T-helper 17 cell (primary cell): Measurements from ENCODE around the gene KRT2. TPM values are rescaled to one million over a fixed set of nuclear protein-coding genes. Genes with fewer than 3 reads are reported as not detected.
A peak's percentile ranks its signal among the peaks of the same experiment; 100 is the strongest.

Experiments
- ATAC-seq: fragments of 150-1000 bp; cut with Tn5 transposase; 2 replicates; pipeline ENCODE4 v1.10.0; 2021; ENCODE audit warnings: mild to moderate bottlenecking, moderate library complexity
- DNase-seq, 3 donors: peaks; one replicate each; pipeline versions ENCODE4 v3.0.0 to v3.0.0-alpha.2; 2020 to 2021
- H3K9me3 ChIP-seq: one replicate; pipeline ENCODE4 v1.7.0; 2013; ENCODE audit warnings: low read length, mild to moderate bottlenecking; ENCODE audit not compliant: control insufficient read depth, poor library complexity, severe bottlenecking
- H3K27ac Mint-ChIP-seq: one replicate; pipeline ENCODE4 v1.8.0; 2022; ENCODE audit warnings: mild to moderate bottlenecking, moderate library complexity, mixed read lengths
- H3K27me3 Mint-ChIP-seq: one replicate; pipeline ENCODE4 v1.8.0; 2022; ENCODE audit warnings: mixed read lengths
- H3K36me3 Mint-ChIP-seq: one replicate; pipeline ENCODE4 v1.8.0; 2022; ENCODE audit warnings: low read depth, mixed read lengths
- H3K4me1 Mint-ChIP-seq: one replicate; pipeline ENCODE4 v1.8.0; 2022; ENCODE audit warnings: mild to moderate bottlenecking, mixed read lengths
- H3K4me3 Mint-ChIP-seq: one replicate; pipeline ENCODE4 v1.8.0; 2022; ENCODE audit warnings: mild to moderate bottlenecking, moderate library complexity, mixed read lengths
- total RNA-seq, 4 donors: library from RNA in 2 of 4; stranded (reverse) in 2 of 4; gene quantifications; one replicate each; pipeline ENCODE4 v1.2.3 and lab custom pipeline; 2022 to 2026

The KRT2 gene
- total RNA-seq, 2 donors from 2014 or later = not detected

DNA sequence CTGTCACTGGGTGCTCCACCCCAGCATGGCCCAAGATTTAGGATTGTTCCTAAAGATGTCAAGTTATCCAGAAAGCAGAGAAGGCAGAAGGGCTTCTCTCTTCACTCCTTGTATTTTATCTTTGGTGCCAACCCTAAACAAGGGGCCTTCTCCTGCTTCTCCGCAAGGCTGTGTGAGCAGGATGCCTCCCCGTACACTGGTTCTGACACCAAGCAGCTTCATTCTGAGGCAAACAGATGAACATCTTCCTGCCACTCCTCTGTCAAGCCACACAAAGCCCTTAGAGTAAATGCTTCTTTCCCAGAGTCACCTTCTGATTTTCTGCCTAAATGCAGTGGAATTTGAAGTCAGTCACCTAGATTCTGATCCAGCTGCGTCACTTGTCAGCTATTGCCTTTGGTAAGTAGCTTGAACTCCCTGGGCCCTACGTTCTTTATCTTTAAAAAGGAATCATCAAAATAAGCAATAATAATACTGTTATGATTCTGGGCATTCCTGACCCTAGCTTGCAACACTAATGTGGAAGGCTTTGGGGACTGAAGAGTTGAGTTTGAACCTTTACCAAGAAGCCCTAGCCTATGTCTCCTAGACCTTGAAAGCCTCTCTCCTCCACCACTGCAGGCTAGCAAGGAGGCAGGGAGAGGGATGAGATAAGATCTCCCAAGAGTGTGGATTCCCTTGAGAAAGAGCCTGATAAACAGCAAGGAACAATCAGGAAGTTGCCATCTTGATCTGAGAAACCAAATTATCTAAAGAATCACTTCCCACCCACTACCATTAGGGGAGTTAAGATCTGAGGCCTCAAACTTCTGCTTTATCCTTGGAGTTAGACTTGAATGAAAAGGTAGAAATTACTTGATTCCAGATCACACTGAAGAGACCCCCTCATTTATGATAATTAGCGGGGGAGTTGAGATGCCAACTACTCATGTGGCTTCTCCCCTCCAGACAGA, 39.3 kb downstream of the KRT2 start:
- H3K4me1 Mint-ChIP-seq = peaks cover 36% of the 10 kb centered on the region
- H3K27me3 Mint-ChIP-seq = peaks cover 37% of the 10 kb centered on the region
- ATAC-seq = no peak
- no peak for DNase-seq
- H3K4me3 Mint-ChIP-seq = peak overlapping the region; percentile 26
- H3K27ac Mint-ChIP-seq = peak overlapping the region; percentile 77
- no peaks in the 10 kb centered on the region for H3K9me3 ChIP-seq
- peaks cover 2% of the 10 kb centered on the region for H3K36me3 Mint-ChIP-seq

DNA sequence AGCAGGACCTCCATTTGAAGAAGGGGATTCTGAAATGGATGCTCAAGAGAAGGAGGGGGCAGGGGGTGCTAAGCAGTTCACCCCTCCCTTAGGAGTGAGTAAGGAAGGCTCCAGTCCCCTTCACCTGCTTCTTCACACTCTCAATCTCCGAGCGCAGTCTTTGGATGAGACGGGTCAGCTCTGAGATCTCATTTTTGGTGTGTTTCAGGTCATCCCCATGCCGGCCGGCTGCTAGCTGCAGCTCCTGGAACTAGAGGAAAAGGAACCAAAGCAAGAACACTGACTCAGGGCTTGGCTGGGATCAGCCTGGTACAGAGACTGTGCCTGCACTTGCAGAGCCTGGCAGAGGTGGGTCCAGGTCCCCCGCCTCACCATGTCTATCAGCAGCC, 40.9 kb downstream of the KRT2 start:
- Mint-ChIP-seq H3K4me3 (no peak overlapping the region), H3K27me3 (peaks cover 32% of the 10 kb centered on the region), H3K4me1 (peaks cover 33% of the 10 kb centered on the region), H3K36me3 (peaks cover 2% of the 10 kb centered on the region), H3K27ac (peak overlapping the region; percentile 77)
- DNase-seq (no peak), ATAC-seq (no peak)
- H3K9me3 ChIP-seq = no peaks in the 10 kb centered on the region

DNA sequence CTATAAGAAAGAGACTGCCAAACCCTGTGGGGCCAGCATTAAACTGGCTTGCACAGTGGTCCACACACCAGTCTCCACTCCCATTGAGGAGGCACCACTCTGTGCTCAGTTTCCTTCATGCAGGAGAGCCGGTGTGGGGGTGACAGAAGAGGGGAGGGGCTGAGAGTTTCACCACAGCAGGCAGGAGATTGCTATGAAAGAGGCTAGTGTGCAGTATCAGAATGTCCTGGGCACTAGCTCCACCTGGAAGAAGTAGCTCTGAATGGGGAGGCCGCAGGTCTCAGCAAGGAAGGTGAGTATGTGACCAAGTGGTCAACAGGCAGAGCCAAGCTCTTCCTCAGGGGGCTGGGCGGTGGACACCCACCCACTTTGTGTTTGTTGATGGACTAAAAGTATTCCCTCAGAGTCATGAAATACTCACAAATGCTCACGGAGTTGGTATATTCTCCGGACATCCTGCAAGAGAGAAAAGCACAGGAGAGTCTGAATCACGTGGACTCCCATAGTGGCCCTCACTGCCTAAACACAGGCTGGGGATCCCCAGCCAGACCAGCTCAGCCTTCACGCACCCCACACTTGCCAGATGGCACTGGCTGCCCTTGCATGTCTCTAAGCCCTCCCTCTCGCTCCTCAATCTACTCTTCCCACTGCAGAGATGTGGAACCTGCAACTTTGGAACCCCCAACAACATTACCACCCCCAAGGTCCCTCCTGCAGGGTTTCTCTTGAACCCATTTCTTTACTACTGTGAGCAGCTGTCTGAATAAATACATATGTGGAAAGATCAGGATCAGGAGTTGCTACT, 43.0 kb downstream of the KRT2 start:
- Mint-ChIP-seq H3K36me3 (peaks cover 2% of the 10 kb centered on the region), H3K27ac (no peak overlapping the region), H3K4me3 (no peak overlapping the region), H3K27me3 (peaks cover 25% of the 10 kb centered on the region), H3K4me1 (peaks cover 31% of the 10 kb centered on the region)
- DNase-seq (no peak), ATAC-seq (no peak)
- H3K9me3 ChIP-seq = no peaks in the 10 kb centered on the region

DNA sequence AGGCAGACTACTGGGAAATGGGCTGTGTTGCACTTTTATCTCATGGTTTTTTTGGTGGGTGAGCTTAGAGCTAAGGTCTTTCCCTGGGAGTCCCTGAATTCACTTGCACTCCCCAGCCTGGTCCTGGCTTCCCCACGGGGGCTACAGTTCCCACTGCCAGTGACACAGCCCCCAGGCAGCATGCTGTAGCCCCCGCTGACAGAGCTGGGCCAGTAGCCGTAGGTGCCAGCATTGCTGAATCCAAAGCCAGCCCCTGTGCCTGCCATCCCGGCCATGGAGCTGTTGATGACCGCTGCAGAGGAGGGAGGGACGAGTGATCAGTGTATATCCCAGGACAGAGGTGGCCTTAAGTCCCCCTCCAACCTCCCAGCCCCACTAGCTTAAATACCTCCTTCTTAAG, 43.9 kb downstream of the KRT2 start:
- no peak for ATAC-seq
- peak overlapping the region; percentile 61 for H3K27ac Mint-ChIP-seq

DNA sequence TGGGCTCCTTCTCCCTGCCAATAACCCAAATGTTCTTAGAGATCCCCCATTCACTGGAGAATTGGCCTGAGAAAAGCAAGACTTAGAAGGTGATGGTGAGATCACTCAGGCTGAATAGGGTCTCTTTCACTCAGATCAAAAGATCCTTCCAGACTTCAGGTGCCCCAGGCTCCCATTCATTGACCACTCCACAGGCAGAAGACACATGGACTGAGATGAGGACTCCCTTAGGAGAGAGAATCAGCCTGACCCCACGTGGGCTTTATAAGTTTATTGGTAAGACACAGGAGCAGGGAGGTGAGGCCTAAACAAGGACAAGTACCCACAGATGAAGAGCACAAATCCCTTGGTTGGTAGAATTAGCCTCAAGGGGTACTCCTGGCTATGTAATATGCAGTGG, 44.7 kb downstream of the KRT2 start:
- peak overlapping the region; percentile 61 for H3K27ac Mint-ChIP-seq
- no peaks in the 10 kb centered on the region for H3K9me3 ChIP-seq
- H3K27me3 Mint-ChIP-seq = peaks cover 34% of the 10 kb centered on the region
- H3K36me3 Mint-ChIP-seq = peaks cover 2% of the 10 kb centered on the region
- H3K4me1 Mint-ChIP-seq = peaks cover 32% of the 10 kb centered on the region
- ATAC-seq = no peak
- no peak for DNase-seq
- H3K4me3 Mint-ChIP-seq = peak overlapping the region; percentile 10

More for the DNA sequence above, 43.9 kb downstream of the KRT2 start:
- H3K9me3 ChIP-seq = no peaks in the 10 kb centered on the region
- Mint-ChIP-seq H3K4me1 (peaks cover 28% of the 10 kb centered on the region), H3K36me3 (peaks cover 2% of the 10 kb centered on the region), H3K4me3 (no peak overlapping the region), H3K27me3 (peaks cover 26% of the 10 kb centered on the region)
- no peak for DNase-seq

DNA sequence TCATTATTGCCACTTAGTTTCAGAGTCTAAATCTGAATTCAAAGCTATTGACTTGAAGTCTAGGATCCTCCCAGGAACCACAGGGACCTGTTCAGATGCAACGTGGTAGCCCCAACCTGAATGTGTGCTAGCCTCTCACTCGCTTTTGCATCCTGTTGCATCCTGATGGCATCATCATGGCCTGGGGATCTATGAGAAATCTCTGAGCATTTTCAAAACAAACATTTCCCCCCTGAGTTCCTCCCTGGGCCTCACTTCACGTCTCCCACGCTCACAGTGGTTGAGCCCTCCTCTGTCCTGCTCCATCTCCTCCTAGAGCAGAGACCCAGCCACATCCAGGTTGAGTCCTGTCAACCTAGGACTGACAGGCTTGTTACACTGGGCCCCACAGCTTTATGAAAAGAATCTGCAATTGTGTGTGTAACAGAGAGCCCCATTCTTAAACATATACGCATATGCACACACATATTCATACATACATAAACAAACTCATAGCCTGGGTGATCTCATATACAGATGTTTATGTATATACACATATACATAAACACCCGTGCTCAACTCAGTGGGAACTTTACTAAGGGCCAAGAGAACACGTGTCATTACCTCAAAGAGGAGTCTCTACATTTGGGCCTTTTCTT, 45.3 kb downstream of the KRT2 start:
- no peak for ATAC-seq
- Mint-ChIP-seq H3K4me1 (peaks cover 32% of the 10 kb centered on the region), H3K4me3 (no peak overlapping the region), H3K27ac (no peak overlapping the region), H3K27me3 (peaks cover 33% of the 10 kb centered on the region), H3K36me3 (peaks cover 2% of the 10 kb centered on the region)
- H3K9me3 ChIP-seq = no peaks in the 10 kb centered on the region
- no peak for DNase-seq

DNA sequence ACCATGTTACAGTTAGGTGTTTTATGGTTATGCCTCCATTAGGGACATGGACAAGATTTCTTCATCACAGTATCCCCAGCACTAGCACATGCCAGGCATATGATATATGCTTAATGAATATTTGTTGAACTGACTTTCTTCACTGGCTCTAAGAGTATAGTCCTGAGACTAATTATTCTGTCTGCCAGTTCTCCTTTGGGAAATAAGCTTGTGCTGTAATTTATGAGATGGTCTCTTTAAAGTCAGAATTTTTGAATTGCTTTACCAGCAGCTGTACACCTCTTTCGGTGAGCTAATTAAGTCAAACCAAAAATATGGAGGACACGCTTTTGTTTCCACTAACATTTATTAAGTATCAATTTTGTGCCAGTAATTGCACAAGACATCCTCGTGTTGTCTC, 45.9 kb downstream of the KRT2 start:
- peak overlapping the region; percentile 1 for H3K4me3 Mint-ChIP-seq
- ATAC-seq (no peak), DNase-seq (no peak)
- no peak overlapping the region for H3K27ac Mint-ChIP-seq
- H3K9me3 ChIP-seq = no peaks in the 10 kb centered on the region
- peaks cover 33% of the 10 kb centered on the region for H3K27me3 Mint-ChIP-seq
- H3K36me3 Mint-ChIP-seq = peaks cover 2% of the 10 kb centered on the region
- peaks cover 29% of the 10 kb centered on the region for H3K4me1 Mint-ChIP-seq

DNA sequence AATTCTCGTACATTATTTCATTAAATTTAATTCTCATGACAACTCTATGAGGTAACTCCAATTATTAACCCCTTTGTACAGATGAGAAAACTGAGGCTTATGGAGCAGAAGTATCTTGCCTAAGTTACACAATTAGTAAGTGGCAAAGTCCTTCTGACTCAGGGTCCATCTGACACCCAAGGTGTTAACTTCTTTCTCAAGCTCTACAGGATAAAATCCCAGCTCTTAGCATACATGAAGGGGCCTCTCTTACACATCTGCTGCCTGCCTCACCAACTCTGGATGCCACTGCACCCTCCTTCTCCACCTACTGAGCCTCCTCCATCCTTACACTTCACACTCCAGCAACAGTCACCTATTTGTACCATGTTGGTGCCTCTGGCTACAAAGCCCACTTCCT, 46.5 kb downstream of the KRT2 start:
- H3K27me3 Mint-ChIP-seq = peaks cover 33% of the 10 kb centered on the region
- H3K27ac Mint-ChIP-seq = no peak overlapping the region
- peaks cover 2% of the 10 kb centered on the region for H3K36me3 Mint-ChIP-seq
- DNase-seq (no peak), ATAC-seq (no peak)
- peak overlapping the region; percentile 1 for H3K4me3 Mint-ChIP-seq
- H3K4me1 Mint-ChIP-seq = peaks cover 25% of the 10 kb centered on the region
- H3K9me3 ChIP-seq = no peaks in the 10 kb centered on the region

DNA sequence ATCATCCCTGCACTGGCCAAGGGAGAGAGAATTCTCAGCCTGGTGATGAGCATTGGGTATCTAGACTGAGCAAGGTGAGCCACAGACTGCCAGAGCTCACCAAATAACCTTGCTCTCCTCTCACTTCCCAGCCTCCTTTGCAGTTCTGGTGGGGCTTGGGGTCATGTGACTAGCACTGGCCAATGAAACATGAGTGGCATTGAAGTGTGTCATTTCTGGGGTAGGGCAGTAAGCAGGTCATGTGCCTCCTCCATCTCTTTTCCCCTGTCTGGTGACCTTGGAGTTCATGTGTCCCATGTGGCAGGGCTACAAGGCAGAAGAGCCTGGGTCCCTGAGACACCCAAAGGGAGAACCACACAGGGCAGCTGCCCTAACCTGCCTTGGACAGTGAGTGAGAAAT, 47.2 kb downstream of the KRT2 start:
- peaks cover 25% of the 10 kb centered on the region for H3K4me1 Mint-ChIP-seq
- H3K36me3 Mint-ChIP-seq = peaks cover 5% of the 10 kb centered on the region
- no peak for DNase-seq
- peak overlapping the region; percentile 43 for H3K27ac Mint-ChIP-seq
- no peak for ATAC-seq
- no peak overlapping the region for H3K4me3 Mint-ChIP-seq
- H3K27me3 Mint-ChIP-seq = peaks cover 40% of the 10 kb centered on the region
- no peaks in the 10 kb centered on the region for H3K9me3 ChIP-seq

DNA sequence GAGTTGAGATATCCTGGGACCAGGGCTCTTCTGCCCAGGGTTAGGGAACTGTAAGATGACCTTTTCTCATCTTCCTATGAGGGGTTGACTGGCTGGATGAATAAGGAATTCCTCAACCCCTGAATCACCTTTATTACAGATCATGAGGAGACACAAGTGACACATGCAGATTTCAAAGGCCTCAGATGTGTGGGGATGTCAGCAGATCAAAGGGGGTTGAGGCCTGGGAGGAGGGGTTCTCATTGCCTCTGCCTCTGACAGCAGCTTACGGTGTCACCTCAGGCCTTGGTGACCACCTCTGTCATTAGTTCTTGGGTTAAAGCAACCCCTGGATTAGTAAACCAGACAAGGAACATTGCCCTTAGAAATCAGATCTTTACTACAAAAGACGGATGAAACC, 48.7 kb downstream of the KRT2 start:
- Mint-ChIP-seq H3K4me3 (no peak overlapping the region), H3K4me1 (peaks cover 20% of the 10 kb centered on the region), H3K27me3 (peaks cover 47% of the 10 kb centered on the region), H3K27ac (peak overlapping the region; percentile 48), H3K36me3 (peaks cover 5% of the 10 kb centered on the region)
- H3K9me3 ChIP-seq = no peaks in the 10 kb centered on the region
- ATAC-seq = peak; percentile 36
- no peak for DNase-seq

DNA sequence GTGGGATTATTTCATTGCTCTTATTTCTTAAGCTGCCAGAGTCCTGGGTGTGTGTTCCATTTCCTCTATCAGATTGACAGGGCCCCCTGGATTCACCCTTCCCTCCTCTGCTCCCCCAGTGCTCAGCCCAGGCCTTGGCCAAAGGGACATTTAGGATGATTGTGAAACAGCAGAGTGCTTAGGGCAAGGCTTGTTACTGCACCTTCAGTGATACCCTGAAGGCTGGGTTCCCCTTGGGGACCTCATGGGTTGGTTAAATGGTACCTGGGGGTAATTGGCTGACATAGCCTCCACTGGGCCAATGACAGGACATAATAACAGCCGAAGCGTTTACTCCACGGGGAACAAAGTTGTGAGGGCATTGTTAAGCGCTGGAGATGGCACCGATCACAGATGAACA, 49.5 kb downstream of the KRT2 start:
- H3K27me3 Mint-ChIP-seq = peaks cover 52% of the 10 kb centered on the region
- H3K4me3 Mint-ChIP-seq = no peak overlapping the region
- H3K9me3 ChIP-seq = no peaks in the 10 kb centered on the region
- H3K36me3 Mint-ChIP-seq = peaks cover 5% of the 10 kb centered on the region
- H3K4me1 Mint-ChIP-seq = peaks cover 20% of the 10 kb centered on the region
- no peak for DNase-seq
- no peak for ATAC-seq
- peak overlapping the region; percentile 48 for H3K27ac Mint-ChIP-seq

DNA sequence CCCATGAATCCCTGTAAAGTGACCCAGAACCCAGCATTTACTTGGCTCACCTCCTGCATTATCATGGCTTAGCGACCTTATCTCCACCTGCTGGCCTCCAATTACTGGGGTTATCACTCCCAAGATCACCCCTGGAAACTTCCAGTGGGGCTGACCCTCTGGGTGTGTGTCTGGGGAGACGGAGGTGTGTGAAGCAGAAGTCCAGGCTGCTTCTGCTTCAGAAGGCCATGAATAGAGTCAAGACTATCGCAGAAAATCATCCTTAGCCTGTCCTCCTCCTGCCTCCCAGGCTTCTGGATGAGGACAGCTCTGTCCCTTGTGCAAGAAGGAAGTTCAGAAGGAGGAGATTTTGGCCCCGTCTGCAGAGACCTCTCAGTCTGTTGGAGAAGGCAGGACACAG, 50.3 kb downstream of the KRT2 start:
- DNase-seq (no peak), ATAC-seq (no peak)
- H3K9me3 ChIP-seq = no peaks in the 10 kb centered on the region
- Mint-ChIP-seq H3K27me3 (peaks cover 45% of the 10 kb centered on the region), H3K4me3 (no peak overlapping the region), H3K36me3 (peaks cover 3% of the 10 kb centered on the region), H3K27ac (no peak overlapping the region), H3K4me1 (peaks cover 16% of the 10 kb centered on the region)

DNA sequence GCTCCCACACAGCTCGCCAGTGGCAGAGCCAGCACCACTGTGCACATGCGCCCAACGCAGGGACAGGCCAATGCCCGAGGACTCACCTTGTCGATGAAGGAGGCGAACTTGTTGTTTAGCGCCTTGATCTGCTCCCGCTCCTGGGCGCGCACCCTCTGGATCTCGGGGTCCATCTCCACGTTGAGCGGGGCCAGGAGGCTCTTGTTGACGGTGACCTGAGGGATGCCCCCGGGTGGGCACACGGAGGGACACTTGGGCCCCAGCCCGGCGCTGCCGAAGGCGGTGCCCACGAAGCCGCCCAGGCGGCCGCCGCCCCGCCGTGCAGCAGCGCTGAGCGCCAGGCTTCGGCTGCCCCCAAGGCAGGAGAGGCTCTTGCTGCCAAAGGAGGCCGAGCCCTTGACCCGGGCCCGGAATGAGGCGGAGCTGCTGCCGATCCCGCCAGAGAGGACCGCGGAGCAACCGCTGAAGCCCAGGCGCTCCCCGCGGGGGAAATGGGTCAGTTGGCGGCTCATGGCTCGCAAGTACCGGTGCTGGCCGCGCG, 51.0 kb downstream of the KRT2 start, which contains the start of gene KRT72:
Gene KRT72 (minus strand): TSS at position 523 of the 541 bp plus-strand sequence. CDS start 11 bp downstream, at position 512.
- ATAC-seq = no peak
- Mint-ChIP-seq H3K36me3 (peaks cover 2% of the 10 kb centered on the region), H3K4me3 (no peak within 1 kb of the TSS), H3K27me3 (peaks cover 41% of the 10 kb centered on the region), H3K27ac (no peak within 1 kb of the TSS), H3K4me1 (peaks cover 16% of the 10 kb centered on the region)
- DNase-seq = no peak
- H3K9me3 ChIP-seq = no peaks in the 10 kb centered on the region
